Glutamatergic neuron (in vitro differentiated cells): ENCODE results near the gene DSPP. TPM values are rescaled to one million over a fixed set of nuclear protein-coding genes. Genes with fewer than 3 reads are reported as not detected.

Experiments used
- DNase-seq: peaks from one replicate; pipeline ENCODE4 v3.0.0; 2022
- H3K27ac Mint-ChIP-seq: one replicate; pipeline ENCODE4 v1.8.0; 2020; ENCODE audit warnings: mild to moderate bottlenecking, mixed read lengths, inconsistent platforms; ENCODE audit not compliant: unreplicated experiment
- H3K27me3 Mint-ChIP-seq: one replicate; pipeline ENCODE4 v1.8.0; 2020; ENCODE audit warnings: mild to moderate bottlenecking, moderate library complexity, mixed read lengths, inconsistent platforms; ENCODE audit not compliant: unreplicated experiment
- H3K36me3 Mint-ChIP-seq: one replicate; pipeline ENCODE4 v1.8.0; 2020; ENCODE audit warnings: mild to moderate bottlenecking, mixed read lengths, inconsistent platforms; ENCODE audit not compliant: unreplicated experiment
- H3K4me1 Mint-ChIP-seq: one replicate; pipeline ENCODE4 v1.8.0; 2020; ENCODE audit warnings: mild to moderate bottlenecking, low read depth, mixed read lengths, inconsistent platforms; ENCODE audit not compliant: unreplicated experiment
- H3K4me3 Mint-ChIP-seq: one replicate; pipeline ENCODE4 v1.8.0; 2020; ENCODE audit warnings: mild to moderate bottlenecking, mixed read lengths, inconsistent platforms; ENCODE audit not compliant: unreplicated experiment
- H3K9me3 Mint-ChIP-seq: one replicate; pipeline ENCODE4 v1.8.0; 2020; ENCODE audit warnings: mild to moderate bottlenecking, moderate library complexity, mixed read lengths, inconsistent platforms; ENCODE audit not compliant: unreplicated experiment
- CTCF ChIP-seq: fragments of 200-600 bp; sonication (generic); IDR thresholded peaks from one replicate; pipeline ENCODE4 v1.5.0; 2021; ENCODE audit not compliant: partially characterized antibody, unreplicated experiment
- total RNA-seq: library from RNA; stranded (reverse); fragmentation: NEBNext Ultra II Directional; extraction: Animal tissue kit (Norgen Biotek cat#: 25700); gene quantifications from one replicate; pipeline ENCODE4 v1.2.1, GENCODE V29; 2021; ENCODE audit not compliant: unreplicated experiment

DSPP gene
- total RNA-seq, 1 donor from 2014 or later, result not detected

GRCh38 chr4:87620491-87620890 is 12.2 kb downstream of the DSPP start:
- H3K9me3 Mint-ChIP-seq, result peaks cover 3% of the 10 kb centered on the region
- H3K4me3 Mint-ChIP-seq, result no peak overlapping the region
- no peak for DNase-seq
- H3K36me3 Mint-ChIP-seq, result no peaks in the 10 kb centered on the region
- H3K27ac Mint-ChIP-seq, result no peak overlapping the region
- peaks cover 1% of the 10 kb centered on the region for H3K27me3 Mint-ChIP-seq
- H3K4me1 Mint-ChIP-seq, result no peaks in the 10 kb centered on the region
- no peak for TF ChIP-seq CTCF

GRCh38 chr4:87622303-87622702 is 14.0 kb downstream of the DSPP start:
- DNase-seq, result no peak
- no peak overlapping the region for H3K27ac Mint-ChIP-seq
- H3K9me3 Mint-ChIP-seq, result no peaks in the 10 kb centered on the region
- H3K27me3 Mint-ChIP-seq, result no peaks in the 10 kb centered on the region
- H3K4me3 Mint-ChIP-seq, result no peak overlapping the region
- TF ChIP-seq CTCF, result no peak
- H3K36me3 Mint-ChIP-seq, result no peaks in the 10 kb centered on the region
- no peaks in the 10 kb centered on the region for H3K4me1 Mint-ChIP-seq

GRCh38 chr4:87624698-87625097 is 16.4 kb downstream of the DSPP start:
- no peak overlapping the region for H3K27ac Mint-ChIP-seq
- H3K27me3 Mint-ChIP-seq, result no peaks in the 10 kb centered on the region
- H3K4me3 Mint-ChIP-seq, result no peak overlapping the region
- H3K36me3 Mint-ChIP-seq, result no peaks in the 10 kb centered on the region
- H3K9me3 Mint-ChIP-seq, result peaks cover 1% of the 10 kb centered on the region
- peaks cover 4% of the 10 kb centered on the region for H3K4me1 Mint-ChIP-seq
- no peak for TF ChIP-seq CTCF
- DNase-seq, result no peak

- H3K27ac Mint-ChIP-seq, result no peak overlapping the region
- no peak overlapping the region for H3K4me3 Mint-ChIP-seq
- H3K36me3 Mint-ChIP-seq, result no peaks in the 10 kb centered on the region
- H3K27me3 Mint-ChIP-seq, result no peaks in the 10 kb centered on the region
- TF ChIP-seq CTCF, result no peak
- peaks cover 1% of the 10 kb centered on the region for H3K9me3 Mint-ChIP-seq
- H3K4me1 Mint-ChIP-seq, result peaks cover 4% of the 10 kb centered on the region
- no peak for DNase-seq
Measured at GRCh38 chr4:87631668-87632067, 23.3 kb downstream of the DSPP start.

- peaks cover 1% of the 10 kb centered on the region for H3K9me3 Mint-ChIP-seq
- no peak for TF ChIP-seq CTCF
- no peaks in the 10 kb centered on the region for H3K36me3 Mint-ChIP-seq
- H3K27ac Mint-ChIP-seq, result no peak overlapping the region
- no peak for DNase-seq
- H3K4me1 Mint-ChIP-seq, result peaks cover 4% of the 10 kb centered on the region
- no peak overlapping the region for H3K4me3 Mint-ChIP-seq
- no peaks in the 10 kb centered on the region for H3K27me3 Mint-ChIP-seq
Measured at GRCh38 chr4:87632469-87632868, 24.1 kb downstream of the DSPP start.
